Activated T-cell treated with anti-CD3 and anti-CD28 coated beads, Interleukin-2, amount 50 U/mL, for 48 hours (primary cell): ENCODE measurements around the gene ME3.

Experiments
- DNase-seq, 2 experiments: peaks; one replicate each; pipeline ENCODE4 v3.0.0-alpha.2; 2020

ME3 gene

GRCh38 chr11:86482692-86483091 is 189.7 kb downstream of the ME3 start:
- DNase-seq = no peak

GRCh38 chr11:86481399-86481798 is 191.0 kb downstream of the ME3 start:
- no peak for DNase-seq

- DNase-seq = no peak
Measured at GRCh38 chr11:86478348-86478747, 194.1 kb downstream of the ME3 start.

- no peak for DNase-seq
Measured at GRCh38 chr11:86477495-86478155, 194.8 kb downstream of the ME3 start.

GRCh38 chr11:86476109-86476861 is 196.1 kb downstream of the ME3 start:
- DNase-seq = no peak

- no peak for DNase-seq
Measured at GRCh38 chr11:86475027-86475426, 197.4 kb downstream of the ME3 start.

GRCh38 chr11:86473991-86474833 is 198.2 kb downstream of the ME3 start:
- DNase-seq = no peak

- DNase-seq = no peak
Measured at GRCh38 chr11:86469491-86470388, 202.7 kb downstream of the ME3 start.

GRCh38 chr11:86468169-86468568 is 204.2 kb downstream of the ME3 start:
- DNase-seq = no peak

GRCh38 chr11:86464509-86465221 is 207.8 kb downstream of the ME3 start:
- no peak for DNase-seq

GRCh38 chr11:86463955-86464354 is 208.5 kb downstream of the ME3 start:
- no peak for DNase-seq

- no peak for DNase-seq
Measured at GRCh38 chr11:86463120-86463519, 209.3 kb downstream of the ME3 start.

- no peak for DNase-seq
Measured at GRCh38 chr11:86461892-86462291, 210.5 kb downstream of the ME3 start.

GRCh38 chr11:86460461-86461385 is 211.7 kb downstream of the ME3 start:
- no peak for DNase-seq

- DNase-seq = no peak
Measured at GRCh38 chr11:86459682-86460460, 212.5 kb downstream of the ME3 start.

GRCh38 chr11:86459002-86459385 is 213.4 kb downstream of the ME3 start:
- no peak for DNase-seq

- no peak for DNase-seq
Measured at GRCh38 chr11:86458294-86459001, 214.0 kb downstream of the ME3 start.

- peak; percentile 89 to 90 for DNase-seq
Measured at GRCh38 chr11:86456075-86456939, 216.1 kb downstream of the ME3 start.
